ENCODE data around the gene SPN.

DNA sequence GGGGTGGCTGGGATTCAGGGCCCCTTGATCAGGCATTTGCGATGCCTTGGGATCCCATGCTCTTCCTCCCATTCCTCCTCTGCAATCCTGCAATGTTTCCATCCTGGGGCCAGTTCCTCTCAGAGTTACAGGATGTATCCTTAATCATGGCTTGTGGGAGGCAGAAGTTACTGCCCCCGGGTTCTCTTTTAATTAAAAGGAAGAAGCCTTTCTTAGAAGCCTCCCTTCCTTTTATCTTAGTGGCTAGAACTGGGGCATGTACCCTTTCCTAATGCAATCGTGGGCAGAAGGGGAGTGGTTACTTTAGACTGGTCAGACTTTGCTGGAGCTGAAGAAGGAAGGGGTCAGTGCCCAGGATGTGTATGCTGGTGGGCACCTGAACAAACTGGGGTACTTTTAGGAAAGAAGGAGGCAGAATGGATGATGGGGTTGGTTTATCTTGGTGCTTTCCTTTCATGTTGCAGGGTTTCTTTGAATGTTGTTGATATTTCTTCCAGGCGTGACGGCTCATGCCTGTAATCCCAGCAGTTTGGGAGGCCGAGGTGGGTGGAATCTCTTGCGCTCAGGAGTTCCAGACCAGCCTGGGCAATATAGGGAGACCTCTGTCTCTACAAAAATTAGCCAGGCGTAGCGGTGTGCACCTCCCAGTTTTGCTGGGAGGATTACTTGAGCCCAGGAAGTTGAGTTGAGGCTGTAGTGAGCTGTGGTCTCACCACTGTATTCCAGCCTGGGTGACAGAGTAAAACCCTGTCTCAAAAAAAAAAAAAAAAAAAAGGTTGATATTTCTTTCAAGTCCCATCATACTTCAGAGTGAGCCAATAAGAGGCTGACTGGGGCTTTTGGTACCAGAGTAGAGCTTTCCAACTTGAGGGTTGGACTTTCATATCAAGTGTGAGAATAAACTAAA lies 13.2 kb upstream of the SPN start:
- TF ChIP-seq, protein P1, sequence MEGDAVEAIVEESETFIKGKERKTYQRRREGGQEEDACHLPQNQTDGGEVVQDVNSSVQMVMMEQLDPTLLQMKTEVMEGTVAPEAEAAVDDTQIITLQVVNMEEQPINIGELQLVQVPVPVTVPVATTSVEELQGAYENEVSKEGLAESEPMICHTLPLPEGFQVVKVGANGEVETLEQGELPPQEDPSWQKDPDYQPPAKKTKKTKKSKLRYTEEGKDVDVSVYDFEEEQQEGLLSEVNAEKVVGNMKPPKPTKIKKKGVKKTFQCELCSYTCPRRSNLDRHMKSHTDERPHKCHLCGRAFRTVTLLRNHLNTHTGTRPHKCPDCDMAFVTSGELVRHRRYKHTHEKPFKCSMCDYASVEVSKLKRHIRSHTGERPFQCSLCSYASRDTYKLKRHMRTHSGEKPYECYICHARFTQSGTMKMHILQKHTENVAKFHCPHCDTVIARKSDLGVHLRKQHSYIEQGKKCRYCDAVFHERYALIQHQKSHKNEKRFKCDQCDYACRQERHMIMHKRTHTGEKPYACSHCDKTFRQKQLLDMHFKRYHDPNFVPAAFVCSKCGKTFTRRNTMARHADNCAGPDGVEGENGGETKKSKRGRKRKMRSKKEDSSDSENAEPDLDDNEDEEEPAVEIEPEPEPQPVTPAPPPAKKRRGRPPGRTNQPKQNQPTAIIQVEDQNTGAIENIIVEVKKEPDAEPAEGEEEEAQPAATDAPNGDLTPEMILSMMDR (conservative IDR thresholded peaks at IDR 0.05; ENCODE audit: low read depth, low read length): no peak
- no peak for TF ChIP-seq EZH2 (IDR thresholded peaks at IDR 0.05; ENCODE audit: borderline replicate concordance, low read depth, low read length, poor library complexity, severe bottlenecking)

All from A673 (cell line).